Measurements from ENCODE around the gene ZBTB20.
"Not testable (repeated sequence)": the region's sequence is repeated elsewhere in the genome, so short reads cannot be mapped to it uniquely, and the experiment has no call there.

ZBTB20 gene

DNA sequence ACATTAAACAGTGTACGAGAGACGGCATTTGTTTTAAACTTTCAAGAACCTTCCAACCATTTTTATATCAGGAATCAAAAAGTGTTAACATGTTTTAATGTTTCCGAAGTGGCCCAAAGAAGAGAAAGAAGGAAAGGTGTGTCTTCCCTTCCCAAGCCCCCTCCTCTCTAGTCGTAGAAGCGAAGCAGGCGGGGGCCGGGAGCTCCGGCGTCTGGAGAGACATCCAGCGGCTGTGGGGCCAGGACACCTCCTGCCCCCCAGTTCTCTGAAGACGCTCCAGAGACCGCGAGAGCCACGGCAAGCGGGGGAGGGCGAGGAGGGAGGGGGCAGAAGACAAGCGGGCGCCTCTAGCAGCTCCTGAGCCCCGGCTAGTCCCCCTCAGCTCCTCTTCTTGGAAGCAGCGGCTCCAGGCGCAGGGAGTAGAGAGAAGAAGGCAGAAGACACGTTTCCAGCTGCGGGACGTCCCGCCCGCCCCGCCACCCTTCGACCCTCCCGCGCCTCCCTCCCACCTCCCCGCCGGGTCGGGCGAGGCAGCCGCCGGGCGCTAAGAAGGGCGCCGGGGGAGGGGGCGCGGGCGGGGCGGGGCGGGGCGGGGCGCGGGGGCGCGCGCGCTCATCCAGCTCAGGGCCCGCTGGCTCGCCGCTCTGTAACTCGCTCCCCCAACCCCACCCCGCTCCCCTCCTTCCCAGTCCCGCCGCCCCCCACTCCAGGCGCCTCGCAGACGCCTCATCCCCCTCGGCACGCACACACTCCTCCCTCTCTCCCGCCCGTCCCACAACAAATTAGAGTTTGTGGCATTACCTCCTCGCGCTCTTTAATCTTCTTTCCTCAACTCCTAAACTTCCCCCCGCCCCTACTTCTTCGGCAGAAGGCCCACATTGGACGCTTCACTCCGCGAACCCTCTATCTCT is at the start of gene ZBTB20:
Gene ZBTB20 (minus strand): TSS at position 871 of the 911 bp plus-strand sequence.
- peak; percentile 55 for DNase-seq (ENCODE audit: low read depth)

DNA sequence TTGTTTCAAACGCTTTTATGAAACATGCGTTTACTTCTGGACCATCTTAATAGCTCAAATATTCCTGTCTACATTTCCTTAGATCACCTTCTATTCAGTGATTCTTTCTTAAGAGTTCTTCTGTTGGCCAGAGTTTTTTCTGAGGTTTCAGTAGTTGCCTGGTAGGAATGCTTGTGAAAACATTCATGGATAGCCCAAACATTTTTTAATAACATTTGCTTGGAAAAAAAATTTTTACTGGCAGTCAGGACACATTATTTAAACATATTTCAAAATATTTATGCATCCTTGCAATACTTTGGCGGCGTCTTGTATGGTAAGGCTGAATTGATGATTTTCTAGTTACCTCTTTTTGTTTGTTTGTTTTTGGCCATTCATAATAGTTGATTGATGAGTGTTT is 47.4 kb upstream of the ZBTB20 start:
- no peak for DNase-seq (ENCODE audit: low read depth)

DNA sequence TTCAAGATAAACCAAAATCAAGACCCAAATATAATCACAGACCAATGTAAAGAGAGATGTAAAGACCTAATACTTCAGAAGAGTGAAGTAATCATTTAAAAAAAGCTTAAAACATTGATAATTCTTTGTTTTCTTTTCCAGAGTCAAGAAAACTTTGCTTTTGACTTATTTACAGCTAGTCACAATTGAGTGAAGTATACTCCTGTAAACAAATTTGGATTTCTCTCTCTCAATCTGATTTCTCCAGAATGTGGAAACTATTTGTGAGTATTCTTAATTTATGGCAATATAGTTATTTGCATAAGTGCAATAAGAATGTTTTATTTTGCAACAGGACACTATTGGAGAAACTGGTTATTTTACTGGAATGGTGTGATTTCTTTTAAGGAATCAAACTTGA is 43.7 kb upstream of the ZBTB20 start:
- no peak for DNase-seq (ENCODE audit: low read depth)

DNA sequence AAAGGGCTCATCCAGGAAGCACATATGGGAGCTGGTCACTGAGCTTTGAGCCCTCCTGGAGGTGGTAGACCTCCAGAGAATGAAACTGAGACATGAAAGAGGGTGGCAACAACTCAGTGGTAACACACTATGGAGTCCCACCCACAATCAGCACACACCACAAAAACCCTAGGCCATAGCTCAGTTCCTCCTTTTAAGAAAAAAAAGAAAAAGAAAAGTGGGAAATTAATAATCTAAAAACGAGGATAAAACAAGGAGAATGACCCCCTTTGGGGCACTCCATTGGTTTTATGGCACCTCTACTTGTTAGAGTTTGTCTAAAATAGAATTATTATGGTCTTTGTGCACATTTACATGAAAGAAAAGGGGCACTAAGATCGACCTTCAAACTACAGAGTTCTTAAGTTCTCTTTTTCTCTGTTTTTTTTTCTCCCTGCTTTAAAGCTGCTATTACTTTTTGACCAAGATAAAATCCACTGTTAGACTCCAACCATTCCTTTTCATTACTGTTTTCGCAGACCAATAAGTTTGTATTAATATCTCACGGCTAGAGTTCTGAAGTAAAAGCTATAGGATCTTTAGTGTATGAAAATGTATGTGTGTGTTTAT is 40.2 kb upstream of the ZBTB20 start:
- DNase-seq (ENCODE audit: low read depth): no peak

DNA sequence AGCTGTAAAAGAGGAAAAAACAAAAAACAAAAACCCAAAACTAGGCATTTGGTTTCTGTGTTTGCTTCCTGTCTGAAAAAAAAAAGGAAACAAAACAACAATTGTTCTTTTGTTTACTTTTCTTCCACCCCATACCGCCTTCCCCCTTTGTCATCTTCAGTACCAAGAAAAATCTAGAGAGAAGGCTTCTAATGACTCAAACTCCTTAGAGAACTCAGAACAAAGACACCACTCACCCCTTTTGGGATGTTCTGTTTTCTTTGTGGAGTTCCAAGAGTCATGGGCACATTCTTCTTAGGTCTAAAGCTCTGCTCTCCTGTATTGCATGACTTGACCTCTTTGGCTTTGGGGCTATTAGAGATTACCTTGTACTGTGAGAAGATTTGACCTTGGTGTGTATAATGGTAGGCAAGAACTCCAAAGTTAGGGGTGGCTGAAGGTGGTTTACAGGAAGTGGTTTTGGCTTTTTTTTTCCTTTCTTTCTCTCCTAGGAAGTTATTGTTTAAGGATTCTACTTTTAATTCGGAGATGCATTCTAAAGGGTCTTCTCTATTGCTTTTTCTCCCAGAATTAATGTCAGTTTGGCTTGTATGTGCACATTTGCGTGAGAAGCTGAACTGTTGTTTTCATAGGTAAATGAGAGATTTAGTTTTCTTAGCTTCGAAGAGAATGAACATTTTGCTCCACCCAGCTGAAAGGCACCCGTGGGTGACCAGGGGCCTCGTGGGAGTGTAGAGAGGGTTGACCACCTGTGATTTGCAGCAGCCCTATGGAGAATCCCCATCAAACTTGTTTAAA is 39.5 kb upstream of the ZBTB20 start:
- DNase-seq (ENCODE audit: low read depth): no peak

DNA sequence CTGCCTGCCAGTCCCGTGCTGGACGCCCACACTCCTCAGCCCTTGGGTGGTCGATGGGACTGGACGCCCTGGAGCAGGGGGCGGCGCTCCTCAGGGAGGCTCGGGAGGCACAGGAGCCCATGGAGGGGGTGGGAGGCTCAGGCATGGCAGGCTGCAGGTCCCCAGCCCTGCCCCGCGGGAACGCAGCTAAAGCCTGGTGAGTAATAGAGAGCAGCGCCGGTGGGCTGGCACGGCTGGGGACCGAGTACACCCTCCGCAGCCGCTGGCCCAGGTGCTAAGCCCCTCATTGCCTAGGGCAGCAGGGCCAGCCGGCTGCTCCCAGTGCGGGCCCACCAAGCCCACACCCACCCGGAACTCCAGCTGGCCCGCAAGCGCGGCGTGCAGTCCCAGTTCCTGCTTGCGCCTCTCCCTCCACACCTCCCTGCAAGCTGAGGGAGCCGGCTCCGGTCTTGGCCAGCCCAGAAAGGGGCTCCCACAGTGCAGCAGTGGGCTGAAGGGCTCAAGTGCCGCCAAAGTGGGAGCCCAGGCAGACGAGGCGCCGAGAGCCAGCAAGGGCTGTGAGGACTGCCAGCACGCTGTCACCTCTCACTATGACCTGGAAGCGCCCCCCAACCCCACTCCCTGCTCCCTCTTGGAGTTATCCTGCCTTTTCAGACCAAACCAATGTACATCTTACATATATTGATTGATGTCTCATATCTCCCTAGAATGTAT is 37.9 kb upstream of the ZBTB20 start:
- DNase-seq (ENCODE audit: low read depth): not testable (repeated sequence)

DNA sequence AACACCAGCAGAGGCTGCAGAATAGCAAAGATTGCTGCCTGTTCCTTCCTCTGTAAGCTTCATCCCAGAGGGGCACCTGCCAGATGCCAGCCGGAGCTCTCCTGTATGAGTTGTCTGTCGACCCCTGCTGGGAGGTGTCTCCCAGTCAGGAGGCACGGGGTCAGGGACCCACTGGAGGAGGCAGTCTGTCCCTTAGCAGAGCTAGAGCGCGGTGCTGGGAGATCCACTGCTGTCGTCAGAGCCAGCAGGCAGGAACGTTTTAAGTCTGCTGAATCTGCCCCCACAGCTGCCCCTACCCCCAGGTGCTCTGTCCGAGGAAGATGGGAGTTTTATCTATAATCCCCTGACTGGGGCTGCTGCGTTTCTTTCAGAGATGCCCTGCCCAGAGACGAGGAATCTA is 31.8 kb upstream of the ZBTB20 start:
- not testable (repeated sequence) for DNase-seq (ENCODE audit: low read depth)

DNA sequence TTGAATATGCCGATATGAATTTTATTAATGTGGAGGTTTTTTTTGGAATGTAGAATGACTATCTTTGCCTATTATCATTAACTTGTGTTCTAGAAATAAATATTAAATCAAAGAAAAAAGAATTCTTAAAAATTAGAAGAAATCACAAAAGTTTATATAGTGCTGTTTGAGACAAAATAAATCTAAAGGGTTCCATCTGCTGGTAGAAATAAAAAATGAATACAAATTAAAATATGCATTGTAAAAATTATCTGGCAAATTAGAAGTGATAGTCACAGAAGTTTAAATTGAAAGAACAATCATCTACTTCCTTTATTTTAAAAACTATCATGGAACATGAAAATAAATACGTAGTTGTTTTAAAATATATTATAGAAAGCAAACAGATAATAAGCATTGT is 22.7 kb upstream of the ZBTB20 start:
- DNase-seq (ENCODE audit: low read depth): no peak

DNA sequence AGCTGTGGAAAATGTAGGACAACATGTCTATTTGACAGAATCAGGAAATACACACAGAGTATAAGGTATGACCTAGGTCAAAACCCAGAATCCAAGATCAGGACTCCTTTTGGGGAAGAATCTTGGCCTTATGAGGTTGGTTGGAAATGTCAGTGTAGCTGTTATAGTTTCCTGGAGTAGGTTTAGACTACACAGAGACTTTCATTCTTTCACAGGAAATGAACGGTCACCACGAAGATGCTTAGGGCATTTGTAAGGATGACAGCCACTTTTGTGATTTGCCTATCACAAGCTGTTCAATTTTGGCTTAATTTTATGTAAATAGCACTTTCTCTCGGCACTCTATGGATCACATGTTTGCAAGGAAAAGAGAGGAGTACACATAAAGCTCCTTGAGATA is 18.6 kb upstream of the ZBTB20 start:
- no peak for DNase-seq (ENCODE audit: low read depth)

DNA sequence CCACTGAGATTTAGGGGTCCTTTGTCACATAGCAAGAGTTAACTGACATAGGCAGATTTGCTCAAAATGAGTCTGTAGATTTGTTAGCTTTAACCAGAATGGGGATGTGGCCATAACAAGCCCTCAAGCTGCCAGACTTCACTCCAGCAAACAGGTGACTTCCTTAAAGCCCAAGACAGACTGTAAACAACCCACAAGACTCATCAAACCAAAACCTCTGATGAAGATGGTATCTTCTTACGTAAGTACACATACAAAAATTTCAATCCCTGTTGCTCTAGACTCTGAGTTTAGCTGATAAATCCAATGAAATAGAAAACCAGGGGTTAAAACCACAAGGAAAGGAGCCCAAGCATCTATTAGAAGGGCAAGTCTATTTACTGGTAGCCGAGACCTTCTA is 18.2 kb upstream of the ZBTB20 start:
- no peak for DNase-seq (ENCODE audit: low read depth)

DNA sequence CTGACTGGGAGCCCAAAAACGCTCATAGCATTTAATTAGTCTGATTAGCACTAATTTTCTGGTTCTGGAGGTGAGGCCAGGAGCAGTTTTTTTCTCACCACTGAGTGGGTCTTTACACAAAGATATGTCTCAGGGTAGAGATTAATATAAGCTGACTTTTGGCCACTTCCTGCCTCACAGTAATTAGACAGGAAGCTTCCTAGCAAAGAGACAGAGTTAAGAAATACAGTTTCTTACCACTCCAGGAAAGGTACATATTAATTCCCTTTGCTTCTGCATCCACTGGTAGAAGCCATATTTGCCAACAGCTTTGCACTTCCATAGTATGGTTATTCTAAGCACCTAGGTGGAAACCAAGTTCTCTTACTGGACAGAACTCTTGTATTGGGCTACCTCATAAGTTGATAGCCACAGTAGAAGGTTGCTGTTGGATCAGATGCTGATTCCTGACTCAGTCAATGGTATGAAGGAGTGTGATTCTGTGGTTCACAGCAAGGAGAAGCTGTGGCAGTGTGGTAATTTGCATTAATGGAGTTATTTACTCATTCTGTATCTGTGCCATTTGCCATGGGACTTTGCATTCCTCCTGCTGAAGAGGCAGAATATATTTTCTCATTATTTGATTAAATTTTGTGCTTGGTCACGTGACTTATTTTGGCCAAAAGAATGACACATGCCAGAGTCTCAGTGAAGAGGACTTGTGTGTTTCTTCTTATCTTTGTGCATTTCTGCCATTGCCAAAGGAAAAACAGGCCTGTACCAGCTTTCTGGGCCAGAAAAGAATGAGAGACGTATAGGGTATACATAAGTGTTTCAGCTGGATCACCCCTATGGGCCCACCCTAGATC is 17.5 kb upstream of the ZBTB20 start:
- DNase-seq (ENCODE audit: low read depth): no peak

DNA sequence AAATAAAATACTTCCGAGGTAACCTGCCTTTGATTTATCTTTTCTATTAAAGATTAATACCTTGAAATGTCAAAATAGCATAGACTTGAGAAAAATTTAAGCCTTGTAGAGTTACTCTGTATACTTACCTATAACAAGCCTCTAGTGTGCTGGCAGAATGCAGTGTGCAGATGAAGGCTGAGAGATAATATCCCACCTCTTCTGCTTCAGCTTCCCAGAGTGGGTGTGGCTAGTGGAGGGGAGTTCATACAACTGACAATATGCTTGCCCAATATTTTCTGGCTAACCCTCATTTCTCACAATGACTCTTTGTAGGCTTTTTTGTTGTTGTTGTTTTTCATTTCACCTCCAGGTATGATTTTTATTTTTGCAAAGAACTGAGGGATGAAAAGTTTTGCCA is 15.7 kb upstream of the ZBTB20 start:
- DNase-seq (ENCODE audit: low read depth): no peak

DNA sequence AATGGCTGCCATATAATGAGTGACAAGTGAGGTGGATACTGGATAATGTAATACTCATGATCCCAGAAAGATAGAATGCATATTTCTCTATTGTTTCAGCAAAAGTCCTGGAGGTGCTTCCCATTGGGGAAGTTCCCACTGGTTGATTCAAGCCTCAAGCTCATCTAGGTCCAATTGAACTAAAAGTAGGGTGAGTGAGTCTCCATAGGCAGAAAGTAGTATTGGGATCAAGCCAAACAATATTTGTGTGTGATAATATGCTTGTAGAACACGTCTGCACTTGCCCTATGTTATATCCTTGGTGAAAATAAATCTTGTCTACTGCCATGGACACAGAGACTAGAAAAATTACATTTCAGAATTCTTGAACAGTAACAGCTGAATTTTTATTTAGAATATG is 14.8 kb upstream of the ZBTB20 start:
- no peak for DNase-seq (ENCODE audit: low read depth)

DNA sequence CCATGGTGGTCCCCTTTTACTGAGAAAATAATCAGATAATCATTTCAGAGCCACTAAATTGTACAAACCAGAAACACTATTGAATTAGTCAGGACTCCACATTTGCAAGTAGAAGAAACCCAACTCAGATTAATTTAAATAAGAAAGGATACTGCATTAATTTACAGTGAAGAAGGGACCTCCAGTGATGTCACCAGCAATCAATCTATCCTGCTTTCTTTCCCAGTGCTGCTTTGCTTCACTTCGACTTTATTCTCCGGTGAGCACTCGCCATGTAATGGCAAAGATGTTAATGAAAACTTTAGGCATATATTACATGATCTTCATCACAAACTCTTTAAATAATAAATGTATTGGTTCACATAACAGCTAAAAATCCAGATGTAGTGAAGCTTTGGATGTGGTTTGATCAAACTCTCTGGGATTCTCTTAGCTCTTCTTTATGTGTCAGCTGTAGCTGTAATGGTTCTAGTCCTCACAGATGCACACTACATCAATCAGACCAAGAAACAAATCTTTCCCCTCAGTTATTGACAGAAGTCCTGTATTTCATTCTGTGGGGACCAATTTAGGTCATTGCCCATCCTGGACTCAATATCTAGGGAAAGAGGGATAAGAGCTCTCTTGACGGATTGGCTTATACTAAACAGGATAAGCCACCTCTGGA is 14.2 kb upstream of the ZBTB20 start:
- DNase-seq (ENCODE audit: low read depth): no peak

DNA sequence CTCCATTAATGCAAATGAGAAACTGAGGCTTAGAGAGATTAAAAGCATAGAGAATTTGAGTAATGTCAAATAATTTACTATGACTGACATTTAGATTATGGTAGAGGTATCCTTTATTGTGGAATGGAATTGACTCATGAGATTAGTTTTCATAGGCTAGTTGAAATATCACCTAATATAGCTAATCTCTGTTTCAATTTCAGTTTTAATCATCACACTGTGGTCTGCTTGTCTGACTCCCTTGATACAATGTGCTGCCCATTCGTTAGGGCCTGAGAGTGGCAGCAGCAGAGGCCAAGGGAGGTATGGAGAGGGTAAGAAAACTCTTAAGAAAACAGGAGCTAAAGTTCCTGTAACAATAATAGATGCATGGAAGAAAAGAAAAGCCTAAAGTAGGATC is 13.2 kb upstream of the ZBTB20 start:
- no peak for DNase-seq (ENCODE audit: low read depth)

DNA sequence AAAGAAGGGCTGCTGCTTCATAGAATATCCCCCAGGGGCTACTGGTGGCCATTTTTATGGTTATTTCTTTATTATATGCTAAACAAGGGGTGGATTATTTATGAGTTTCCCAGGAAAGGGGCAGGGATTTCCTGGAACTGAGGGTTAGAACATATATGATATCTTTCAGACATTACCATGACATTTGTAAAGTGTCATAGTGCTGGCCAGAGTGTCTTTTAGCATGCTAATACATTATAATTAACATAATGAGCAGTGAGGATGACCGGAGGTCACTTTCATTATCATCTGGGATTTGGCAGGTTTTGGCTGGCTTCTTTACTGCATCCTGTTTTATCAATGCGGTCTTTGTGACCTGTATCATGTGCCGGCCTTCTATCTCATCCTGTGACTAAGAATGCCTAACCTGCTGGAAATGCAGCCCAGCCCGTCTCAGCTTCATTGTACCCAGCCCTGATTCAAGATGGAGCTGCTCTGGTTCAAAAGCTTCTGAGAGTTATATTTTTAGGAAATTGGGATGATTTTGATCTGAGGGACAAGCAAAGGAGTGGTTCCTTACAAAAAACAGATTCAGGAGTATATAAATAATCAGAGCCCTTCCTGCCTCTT is 9.1 kb upstream of the ZBTB20 start:
- no peak for DNase-seq (ENCODE audit: low read depth)

DNA sequence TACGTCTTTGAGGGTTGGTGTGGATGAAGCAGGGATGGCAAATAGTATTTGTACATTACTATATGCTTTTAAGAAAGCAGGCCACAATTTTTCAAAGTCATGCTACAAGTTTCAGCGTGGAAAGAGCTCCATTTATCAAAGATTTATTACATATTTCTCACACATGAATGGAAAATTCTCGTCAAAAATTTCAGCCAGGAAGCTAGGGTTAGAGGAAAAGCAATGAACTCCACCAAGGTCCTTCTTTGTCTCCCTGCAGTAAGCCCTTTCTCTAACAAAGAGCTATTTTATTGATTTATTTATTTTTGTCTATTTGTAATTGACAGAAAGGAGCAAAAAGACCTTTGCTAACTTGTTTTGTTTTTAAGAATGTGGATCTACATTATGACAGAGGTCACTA is 7.5 kb upstream of the ZBTB20 start:
- no peak for DNase-seq (ENCODE audit: low read depth)

DNA sequence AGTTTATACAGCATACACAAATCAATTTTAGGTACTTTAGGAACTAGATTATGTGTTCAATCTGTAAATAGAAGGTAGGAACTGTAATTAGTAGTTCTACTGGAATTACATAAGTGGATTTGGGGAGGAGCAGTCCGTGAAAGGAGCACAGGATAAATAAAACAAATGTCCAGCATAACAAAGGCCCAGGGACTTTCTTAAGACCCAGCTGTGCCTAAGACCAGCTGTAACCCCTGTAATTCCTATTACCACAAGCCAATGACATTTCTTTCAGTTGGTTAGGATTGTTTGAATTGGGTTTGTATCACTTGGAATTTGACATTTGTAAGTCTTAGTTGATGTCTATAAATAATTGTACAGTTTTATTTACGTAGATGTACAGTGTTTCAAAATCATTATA is 4.8 kb upstream of the ZBTB20 start:
- no peak for DNase-seq (ENCODE audit: low read depth)

DNA sequence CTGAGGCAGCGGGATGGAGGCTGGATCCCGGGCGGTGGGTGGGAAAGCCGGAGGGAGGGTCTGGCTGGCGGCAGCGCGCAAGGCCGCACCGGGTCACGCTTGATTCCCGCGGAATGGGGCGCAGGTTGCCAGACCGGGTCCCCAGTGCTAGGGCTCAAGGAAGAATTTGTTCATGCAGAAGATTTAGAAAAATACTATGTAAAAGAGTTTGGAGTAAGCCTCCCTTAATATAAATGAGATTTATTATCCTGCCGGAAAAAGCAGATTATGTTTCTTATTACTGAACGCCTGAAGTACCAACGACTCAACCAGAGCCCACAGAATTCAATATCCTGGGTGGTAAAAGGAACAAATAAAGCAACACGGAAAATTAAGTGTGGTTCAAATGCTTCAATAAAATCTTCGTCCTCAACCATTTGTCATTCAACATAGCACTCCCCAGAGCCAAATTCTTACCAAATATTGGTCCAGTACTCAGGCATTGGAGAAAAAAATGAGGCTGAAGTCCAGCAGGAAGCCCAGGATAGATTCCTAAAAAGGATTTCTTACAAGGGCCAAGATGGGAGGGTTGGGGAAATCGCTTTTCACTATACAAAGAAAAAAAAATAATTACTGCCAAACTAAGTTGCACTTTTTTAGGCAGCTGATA is 1.2 kb upstream of the ZBTB20 start:
- DNase-seq (ENCODE audit: low read depth): no peak

Data from stimulated activated CD4-positive, alpha-beta T cell treated with anti-CD3 and anti-CD28 coated beads, Interleukin-2, amount 100 ng/mL, for 4 hours (primary cell).